Neutrophil (primary cell): ENCODE data around the gene SNAPC5.

Experiments used
- H3K27ac ChIP-seq: fragments of 200-600 bp; sonication (generic); 2 replicates; pipeline ENCODE4 v1.5.1; 2016; ENCODE audit warnings: mild to moderate bottlenecking, moderate library complexity
- H3K27me3 ChIP-seq: fragments of 200-600 bp; sonication (generic); 2 replicates; pipeline ENCODE4 v1.6.0; 2016; ENCODE audit warnings: mild to moderate bottlenecking
- H3K36me3 ChIP-seq: fragments of 200-600 bp; sonication (generic); 2 replicates; pipeline ENCODE4 v1.5.1; 2017
- H3K4me1 ChIP-seq, 2 experiments: fragments of 200-600 bp in 1 of 2; sonication (generic) in 1 of 2; 1 replicate in 1 of 2; 2 replicates in 1 of 2; pipeline versions ENCODE4 v1.5.1 to v1.6.1; 2013 to 2016; ENCODE audit warnings: low read depth in 1 of 2, low read length in 1 of 2, mild to moderate bottlenecking in 1 of 2, moderate library complexity in 1 of 2; ENCODE audit not compliant: control insufficient read depth in 1 of 2, insufficient read depth in 1 of 2
- H3K4me3 ChIP-seq, 2 experiments: fragments of 200-600 bp in 1 of 2; sonication (generic) in 1 of 2; 1 replicate in 1 of 2; 2 replicates in 1 of 2; pipeline ENCODE4 v1.5.1; 2013 to 2016; ENCODE audit warnings: low read depth in 1 of 2, low read length in 1 of 2, mild to moderate bottlenecking in 1 of 2, moderate library complexity in 1 of 2
- H3K9me3 ChIP-seq: fragments of 200-600 bp; sonication (generic); 2 replicates; pipeline ENCODE4 v1.5.1; 2016
- TF ChIP-seq, protein P1 (sequence below): fragments of 200-600 bp; sonication (generic); IDR thresholded peaks from 2 replicates; pipeline ENCODE4 v1.5.1; 2016; ENCODE audit warnings: antibody characterized with exemption

The SNAPC5 gene, protein sequence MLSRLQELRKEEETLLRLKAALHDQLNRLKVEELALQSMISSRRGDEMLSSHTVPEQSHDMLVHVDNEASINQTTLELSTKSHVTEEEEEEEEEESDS

DNA sequence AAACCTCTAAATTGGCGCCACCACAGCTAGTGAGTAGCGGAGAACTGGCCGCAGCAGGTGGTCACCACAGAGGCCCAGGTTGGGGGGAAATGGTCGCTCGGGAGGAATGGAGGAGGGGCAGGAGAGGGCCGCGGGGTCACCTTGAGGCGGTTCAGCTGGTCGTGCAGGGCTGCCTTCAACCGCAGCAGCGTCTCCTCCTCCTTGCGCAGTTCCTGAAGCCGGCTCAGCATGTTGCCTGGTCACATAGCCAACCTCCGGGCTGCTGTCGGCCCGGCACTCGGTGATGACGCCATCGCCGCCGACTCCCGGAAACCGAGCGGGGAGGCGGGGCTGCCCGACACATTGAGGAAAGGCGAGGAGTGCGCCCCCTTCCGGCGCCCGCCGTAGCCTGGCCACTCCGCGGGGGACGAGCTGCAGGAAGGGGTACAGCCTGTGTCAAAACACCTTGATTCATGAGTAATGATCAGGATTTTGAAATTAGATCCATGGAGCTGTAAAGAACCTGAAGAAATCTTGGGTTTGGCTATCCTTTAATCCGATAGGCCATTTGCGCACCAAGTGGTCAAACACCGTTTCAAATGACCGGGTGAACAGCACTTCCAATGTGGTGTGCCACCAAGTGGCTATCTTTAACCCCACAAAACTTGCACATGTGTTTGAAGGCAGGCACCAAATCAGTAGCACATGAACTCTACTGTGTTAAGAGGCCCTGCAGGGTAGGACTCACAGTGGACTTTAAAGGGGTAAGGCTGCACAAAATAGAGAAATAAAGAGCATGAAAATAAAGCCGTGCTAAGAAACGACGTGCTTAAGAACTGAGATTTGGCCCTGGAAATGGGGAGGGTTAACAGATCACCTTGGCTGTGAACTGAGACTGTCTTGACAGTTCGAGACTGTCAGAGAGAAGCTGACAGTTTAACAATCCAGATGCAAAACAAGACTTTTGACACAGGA lies at the start of gene SNAPC5:
TSS of gene SNAPC5 (minus strand) at position 261 of the 954 bp plus-strand sequence. CDS start at position 230, 31 bp downstream.
- H3K4me3 ChIP-seq = peak within 1 kb of the TSS; percentile 73 to 81
- TF ChIP-seq, protein P1, sequence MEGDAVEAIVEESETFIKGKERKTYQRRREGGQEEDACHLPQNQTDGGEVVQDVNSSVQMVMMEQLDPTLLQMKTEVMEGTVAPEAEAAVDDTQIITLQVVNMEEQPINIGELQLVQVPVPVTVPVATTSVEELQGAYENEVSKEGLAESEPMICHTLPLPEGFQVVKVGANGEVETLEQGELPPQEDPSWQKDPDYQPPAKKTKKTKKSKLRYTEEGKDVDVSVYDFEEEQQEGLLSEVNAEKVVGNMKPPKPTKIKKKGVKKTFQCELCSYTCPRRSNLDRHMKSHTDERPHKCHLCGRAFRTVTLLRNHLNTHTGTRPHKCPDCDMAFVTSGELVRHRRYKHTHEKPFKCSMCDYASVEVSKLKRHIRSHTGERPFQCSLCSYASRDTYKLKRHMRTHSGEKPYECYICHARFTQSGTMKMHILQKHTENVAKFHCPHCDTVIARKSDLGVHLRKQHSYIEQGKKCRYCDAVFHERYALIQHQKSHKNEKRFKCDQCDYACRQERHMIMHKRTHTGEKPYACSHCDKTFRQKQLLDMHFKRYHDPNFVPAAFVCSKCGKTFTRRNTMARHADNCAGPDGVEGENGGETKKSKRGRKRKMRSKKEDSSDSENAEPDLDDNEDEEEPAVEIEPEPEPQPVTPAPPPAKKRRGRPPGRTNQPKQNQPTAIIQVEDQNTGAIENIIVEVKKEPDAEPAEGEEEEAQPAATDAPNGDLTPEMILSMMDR = peak; percentile 96
- peaks cover 26 to 37% of the 10 kb centered on the region in 2 experiments for H3K4me1 ChIP-seq
- H3K9me3 ChIP-seq = no peaks in the 10 kb centered on the region
- peak within 1 kb of the TSS; percentile 86 for H3K27ac ChIP-seq
- H3K36me3 ChIP-seq = peaks cover 38% of the 10 kb centered on the region
- no peaks in the 10 kb centered on the region for H3K27me3 ChIP-seq

DNA sequence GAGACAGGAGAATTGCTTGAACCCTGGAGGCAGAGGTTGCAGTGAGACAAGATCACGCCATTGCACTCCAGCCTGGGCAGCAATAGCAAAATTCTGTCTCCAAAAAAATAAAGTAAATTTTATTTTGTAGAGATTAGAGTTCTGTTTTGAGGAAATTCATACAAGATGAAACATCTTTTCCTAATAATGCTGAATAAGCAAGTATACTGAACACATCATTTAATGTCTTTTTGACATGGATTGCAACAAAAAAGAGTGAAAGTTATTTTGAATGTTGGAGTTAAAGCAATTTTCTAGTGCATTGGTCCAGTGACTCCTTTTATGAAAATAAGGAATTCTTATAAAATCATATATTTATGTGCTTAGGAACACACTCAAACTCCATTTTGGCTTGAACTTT lies 47.7 kb upstream of the SNAPC5 start:
- Histone ChIP-seq H3K4me3 (no peak overlapping the region), H3K36me3 (peaks cover 22% of the 10 kb centered on the region), H3K27me3 (no peaks in the 10 kb centered on the region), H3K4me1 (no peaks in the 10 kb centered on the region), H3K9me3 (no peaks in the 10 kb centered on the region), H3K27ac (no peak overlapping the region)
- TF ChIP-seq, protein P1 = no peak

DNA sequence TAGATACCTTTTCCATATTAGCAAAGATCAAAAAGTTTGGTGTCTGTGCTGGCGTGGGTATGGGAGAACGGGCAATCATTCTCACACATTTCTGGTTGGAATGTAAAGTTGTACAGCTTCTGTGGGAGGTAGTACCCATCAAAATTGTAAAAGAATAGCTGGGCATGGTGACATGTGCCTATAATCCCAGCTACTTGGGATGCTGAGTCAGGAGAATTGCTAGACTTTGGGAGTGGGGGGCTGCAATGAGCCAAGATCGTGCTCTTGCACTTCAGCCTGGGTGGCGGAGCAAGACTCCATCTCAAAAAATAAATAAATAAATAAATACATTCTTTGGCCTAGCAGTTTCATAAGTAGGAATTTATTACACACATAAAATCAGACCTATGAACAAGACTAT lies 45.3 kb upstream of the SNAPC5 start:
- H3K27me3 ChIP-seq = no peaks in the 10 kb centered on the region
- no peaks in the 10 kb centered on the region for H3K4me1 ChIP-seq
- H3K27ac ChIP-seq = no peak overlapping the region
- H3K4me3 ChIP-seq = no peak overlapping the region
- H3K36me3 ChIP-seq = peaks cover 23% of the 10 kb centered on the region
- TF ChIP-seq, protein P1 = no peak
- no peaks in the 10 kb centered on the region for H3K9me3 ChIP-seq

DNA sequence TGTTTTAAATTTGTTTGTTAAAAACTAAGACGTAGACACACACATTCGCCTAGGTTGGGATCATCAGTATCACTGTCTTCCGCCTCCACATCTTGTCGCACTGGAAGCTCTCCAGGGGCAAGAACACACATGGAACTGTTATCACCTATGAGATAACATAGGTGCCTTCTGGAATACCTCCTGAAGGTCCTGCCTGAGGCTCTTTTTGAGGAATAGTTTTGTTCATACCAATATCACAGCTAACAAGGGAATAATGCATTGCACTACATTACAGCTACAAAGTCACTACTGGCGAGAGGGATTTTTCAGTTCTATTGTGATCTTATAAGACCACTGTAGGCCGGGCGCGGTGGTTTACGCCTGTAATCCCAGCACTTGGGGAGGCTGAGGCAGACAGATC lies 37.5 kb upstream of the SNAPC5 start:
- Histone ChIP-seq H3K36me3 (peaks cover 41% of the 10 kb centered on the region), H3K9me3 (no peaks in the 10 kb centered on the region), H3K4me1 (no peaks in the 10 kb centered on the region), H3K27me3 (no peaks in the 10 kb centered on the region), H3K27ac (no peak overlapping the region), H3K4me3 (no peak overlapping the region)
- TF ChIP-seq, protein P1 = no peak

DNA sequence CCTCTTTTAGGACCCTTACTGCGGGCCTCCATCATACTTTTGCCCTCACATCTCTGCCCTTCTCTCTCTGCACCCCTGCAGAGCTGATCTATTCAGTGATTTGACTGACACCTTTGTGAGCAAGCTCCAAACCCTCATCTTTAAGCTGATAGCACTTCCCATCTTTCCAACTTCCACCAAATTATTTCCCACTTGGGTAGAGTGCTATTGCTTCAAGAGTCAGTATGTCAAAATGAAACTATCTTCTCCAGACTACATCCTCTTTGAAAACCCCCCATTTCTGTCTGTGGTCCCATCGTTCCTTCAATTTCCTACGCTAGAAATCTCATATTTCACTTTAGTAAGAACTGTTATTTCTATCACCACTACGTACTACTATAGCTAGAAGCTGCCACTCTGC lies 27.3 kb upstream of the SNAPC5 start:
- Histone ChIP-seq H3K4me3 (no peak overlapping the region), H3K27me3 (no peaks in the 10 kb centered on the region), H3K27ac (no peak overlapping the region), H3K9me3 (no peaks in the 10 kb centered on the region), H3K4me1 (no peaks in the 10 kb centered on the region), H3K36me3 (peaks cover 20% of the 10 kb centered on the region)
- TF ChIP-seq, protein P1 = no peak
